DOHH2 (cell line): ENCODE results near the gene GPATCH2.

Source experiments
- EZH2phosphoT487 ChIP-seq: fragments of 200-600 bp; sonication (generic); IDR thresholded peaks from 2 replicates; pipeline ENCODE4 v1.6.1; 2017; ENCODE audit warnings: borderline replicate concordance, mild to moderate bottlenecking, antibody characterized with exemption, low read length, moderate library complexity, mixed read lengths
- TF ChIP-seq, protein P1 (sequence below): fragments of 200-600 bp; sonication (generic); IDR thresholded peaks from one replicate; pipeline ENCODE4 v1.5.1; 2014; ENCODE audit warnings: antibody characterized with exemption, mild to moderate bottlenecking, low read depth, low read length; ENCODE audit not compliant: poor library complexity, severe bottlenecking

DNA sequence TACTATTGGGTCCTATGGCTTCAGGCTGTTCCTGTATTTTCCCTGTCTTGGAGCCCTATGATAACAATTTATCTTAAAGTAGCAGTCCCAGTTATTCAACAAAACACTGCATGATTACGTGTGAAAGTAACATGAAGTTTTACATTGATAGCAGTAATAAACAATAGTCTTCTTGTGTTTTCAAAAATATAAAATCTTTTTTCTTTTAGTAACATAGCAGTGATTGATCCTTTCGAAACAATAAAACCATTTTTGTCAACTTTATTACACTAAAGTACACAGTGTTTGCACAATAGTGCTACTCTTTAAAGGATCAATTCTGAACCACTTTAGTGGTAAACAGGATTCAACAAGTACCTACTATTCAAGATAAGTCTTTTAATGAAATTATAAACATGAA is 90.6 kb downstream of the GPATCH2 start:
- TF ChIP-seq, protein P1, sequence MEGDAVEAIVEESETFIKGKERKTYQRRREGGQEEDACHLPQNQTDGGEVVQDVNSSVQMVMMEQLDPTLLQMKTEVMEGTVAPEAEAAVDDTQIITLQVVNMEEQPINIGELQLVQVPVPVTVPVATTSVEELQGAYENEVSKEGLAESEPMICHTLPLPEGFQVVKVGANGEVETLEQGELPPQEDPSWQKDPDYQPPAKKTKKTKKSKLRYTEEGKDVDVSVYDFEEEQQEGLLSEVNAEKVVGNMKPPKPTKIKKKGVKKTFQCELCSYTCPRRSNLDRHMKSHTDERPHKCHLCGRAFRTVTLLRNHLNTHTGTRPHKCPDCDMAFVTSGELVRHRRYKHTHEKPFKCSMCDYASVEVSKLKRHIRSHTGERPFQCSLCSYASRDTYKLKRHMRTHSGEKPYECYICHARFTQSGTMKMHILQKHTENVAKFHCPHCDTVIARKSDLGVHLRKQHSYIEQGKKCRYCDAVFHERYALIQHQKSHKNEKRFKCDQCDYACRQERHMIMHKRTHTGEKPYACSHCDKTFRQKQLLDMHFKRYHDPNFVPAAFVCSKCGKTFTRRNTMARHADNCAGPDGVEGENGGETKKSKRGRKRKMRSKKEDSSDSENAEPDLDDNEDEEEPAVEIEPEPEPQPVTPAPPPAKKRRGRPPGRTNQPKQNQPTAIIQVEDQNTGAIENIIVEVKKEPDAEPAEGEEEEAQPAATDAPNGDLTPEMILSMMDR, result no peak
- no peak for TF ChIP-seq EZH2phosphoT487
